GM19025 (cell line): ENCODE results near the gene SHC2.
"Not testable (repeated sequence)": the region's sequence is repeated elsewhere in the genome, so short reads cannot be mapped to it uniquely, and the experiment has no call there.

Experiments
- ATAC-seq: cut with Tn5 transposase; IDR thresholded peaks from one replicate; pipeline ENCODE4 v1.9.1; 2021; ENCODE audit warnings: mild to moderate bottlenecking, low read depth, moderate library complexity; ENCODE audit not compliant: unreplicated experiment

The SHC2 gene

GRCh38 chr19:427675-428074 is 33.2 kb downstream of the SHC2 start:
- not testable (repeated sequence) for ATAC-seq

- no peak for ATAC-seq
These were observed 33.9 kb downstream of the SHC2 start for GRCh38 chr19:426725-427445.

DNA sequence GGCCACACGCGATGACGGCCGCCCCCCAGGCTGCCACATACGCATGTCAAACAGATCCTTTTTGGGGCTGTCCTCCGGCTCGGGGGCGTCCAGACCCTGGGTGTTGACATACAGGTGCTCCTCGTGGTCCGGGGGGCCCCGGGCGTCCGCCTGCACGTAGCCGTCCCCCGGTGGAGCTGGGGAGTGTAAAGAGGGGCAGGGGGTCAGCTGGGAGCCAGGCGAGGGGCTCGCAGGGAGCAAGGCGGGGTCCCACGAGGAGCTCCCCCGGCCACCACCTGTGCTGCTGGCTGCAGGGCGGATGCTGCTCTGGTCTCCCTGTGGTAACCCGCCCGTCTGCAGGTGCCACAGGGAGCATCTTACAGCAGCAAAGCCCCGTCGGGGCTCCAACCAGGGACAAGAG is 35.8 kb downstream of the SHC2 start:
- ATAC-seq: no peak

- no peak for ATAC-seq
These were observed 36.3 kb downstream of the SHC2 start for GRCh38 chr19:424546-424945.

- ATAC-seq: no peak
These were observed 37.0 kb downstream of the SHC2 start for GRCh38 chr19:423691-424466.

- ATAC-seq: not testable (repeated sequence)
These were observed 38.0 kb downstream of the SHC2 start for GRCh38 chr19:422917-423226.

GRCh38 chr19:422213-422916 is 38.5 kb downstream of the SHC2 start:
- ATAC-seq: no peak

GRCh38 chr19:419721-420515 is 40.9 kb downstream of the SHC2 start:
- no peak for ATAC-seq

DNA sequence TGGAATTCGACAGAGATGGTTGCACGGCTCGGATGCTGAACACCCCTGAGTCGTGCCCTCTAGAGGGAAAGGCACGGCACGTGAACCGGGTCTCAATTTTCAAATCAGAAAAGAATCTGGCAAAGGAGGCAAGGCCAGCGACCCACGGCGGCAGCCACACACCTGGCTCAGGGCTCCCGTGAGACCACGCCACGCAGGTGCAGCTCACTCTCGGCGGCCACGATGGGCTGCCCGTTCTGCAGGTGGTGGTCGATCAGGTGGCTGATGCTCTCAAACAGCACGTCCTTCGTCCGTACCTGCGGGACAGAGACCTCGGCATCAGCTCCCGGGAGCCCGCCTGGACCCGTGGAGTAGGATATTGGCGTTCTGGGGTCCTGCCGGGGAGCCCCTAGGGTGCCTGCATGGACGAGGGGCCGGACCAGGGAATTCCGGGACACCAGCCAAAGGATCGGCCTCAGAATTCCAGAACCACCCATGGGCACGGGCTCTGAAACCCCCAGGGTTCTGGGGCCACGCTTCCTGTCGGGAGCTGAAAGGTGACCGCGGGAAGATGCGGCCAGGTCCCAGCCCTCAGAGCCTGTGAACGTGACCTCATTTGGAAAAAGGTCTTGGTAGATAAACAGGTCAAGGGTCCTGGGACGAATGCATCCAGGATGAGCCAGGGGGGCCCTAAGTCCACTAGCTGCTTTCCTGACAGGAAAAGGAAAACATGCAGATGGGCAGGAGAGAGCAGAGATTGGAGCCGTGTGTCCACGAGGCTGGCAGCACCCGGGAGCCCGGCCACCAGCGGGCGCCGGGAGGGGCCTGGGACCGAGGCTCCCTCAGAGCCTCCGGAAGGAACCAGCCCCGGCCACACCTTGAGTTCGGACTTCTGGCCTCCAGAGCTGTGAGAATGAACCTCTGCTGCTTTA is 41.8 kb downstream of the SHC2 start:
- ATAC-seq: no peak

GRCh38 chr19:416416-416815 is 44.4 kb downstream of the SHC2 start:
- no peak for ATAC-seq

GRCh38 chr19:415292-415691 is 45.5 kb downstream of the SHC2 start:
- ATAC-seq: no peak

- ATAC-seq: no peak
These were observed 46.9 kb downstream of the SHC2 start for GRCh38 chr19:413756-414420.

- ATAC-seq: no peak
These were observed 48.2 kb downstream of the SHC2 start for GRCh38 chr19:412356-413355.

- ATAC-seq: no peak
These were observed 49.0 kb downstream of the SHC2 start for GRCh38 chr19:411723-412355.

- not testable (repeated sequence) for ATAC-seq
These were observed 49.6 kb downstream of the SHC2 start for GRCh38 chr19:411121-411722.

- no peak for ATAC-seq
These were observed 50.5 kb downstream of the SHC2 start for GRCh38 chr19:410243-410781.
